Endothelial cell of umbilical vein (primary cell): ENCODE results near the gene DIP2C. TPM values are rescaled to one million over a fixed set of nuclear protein-coding genes. Genes with fewer than 3 reads are reported as not detected.

Experiments
- BruUV-seq: library from RNA; stranded (reverse); fragments of 400-500 nt; replicated peaks from 2 replicates; lab custom pipeline; 2021; lab: Mats Ljungman, UMichigan
- CTCF ChIA-PET: fragments of 300-600, 350-600 bp; sonication (Branson Sonifier 250); formaldehyde crosslinking; loops from one replicate; lab custom pipeline; 2021; ENCODE audit warnings: antibody characterized with exemption, inconsistent platforms; lab: Charles Lee
- POLR2A ChIA-PET: fragments of 300-600, 350-600 bp; sonication (Branson Sonifier 250); formaldehyde crosslinking; loops from one replicate; lab custom pipeline; 2021; ENCODE audit warnings: antibody characterized with exemption, inconsistent platforms; lab: Charles Lee
- DNase-seq: peaks from one replicate; pipeline ENCODE4 v3.0.0-alpha.2; 2011; ENCODE audit warnings: low read depth, low spot score
- FAIRE-seq: peaks from 2 replicates; lab custom pipeline; 2011; peaks lifted over from hg19 to GRCh38; lab: Jason Lieb, UNC
- H2AFZ ChIP-seq: 2 replicates; pipeline ENCODE4 v1.6.0; 2012; ENCODE audit warnings: low read depth, low read length, control low read depth, inconsistent platforms
- H3K27ac ChIP-seq: 2 replicates; pipeline ENCODE4 v1.5.1; 2011; ENCODE audit warnings: low read depth, mild to moderate bottlenecking, control low read depth, low read length, moderate library complexity; ENCODE audit not compliant: insufficient read depth
- H3K27me3 ChIP-seq, 2 experiments: 2 replicates each; pipeline versions ENCODE4 v1.6.0 to v1.6.1; 2011; ENCODE audit warnings: low read length in 2 of 2, mixed read lengths in 1 of 2; ENCODE audit not compliant: control insufficient read depth in 2 of 2, insufficient read depth in 2 of 2
- H3K36me3 ChIP-seq, 2 experiments: 2 replicates in 1 of 2; 3 replicates in 1 of 2; pipeline ENCODE4 v1.5.1; 2011; ENCODE audit warnings: low read length in 2 of 2, mild to moderate bottlenecking in 1 of 2, moderate library complexity in 1 of 2; ENCODE audit not compliant: control insufficient read depth in 2 of 2, insufficient read depth in 2 of 2; ENCODE audit errors: extremely low read depth in 1 of 2
- H3K4me1 ChIP-seq: 3 replicates; pipeline ENCODE4 v1.5.1; 2011; ENCODE audit warnings: mild to moderate bottlenecking, low read length; ENCODE audit not compliant: control insufficient read depth, insufficient read depth; ENCODE audit errors: extremely low read depth
- H3K4me2 ChIP-seq: 2 replicates; pipeline ENCODE4 v1.6.1; 2011; ENCODE audit warnings: low read length, control low read depth, mixed read lengths; ENCODE audit not compliant: insufficient read depth
- H3K4me3 ChIP-seq, 3 experiments: fragments of 200-600 bp in 1 of 3; sonication (generic), shearing (Covaris generic) in 1 of 3; replicated peaks in 1 of 3; 2 replicates each; pipeline ENCODE4 v1.5.1; 2011 to 2016; ENCODE audit warnings: control low read depth in 3 of 3, low read length in 3 of 3, mild to moderate bottlenecking in 2 of 3, inconsistent platforms in 1 of 3, low read depth in 1 of 3, moderate library complexity in 1 of 3; ENCODE audit not compliant: insufficient read depth in 1 of 3
- H3K79me2 ChIP-seq: 2 replicates; pipeline ENCODE4 v1.6.0; 2012; ENCODE audit warnings: low read length, inconsistent platforms; ENCODE audit not compliant: control insufficient read depth, insufficient read depth
- H3K9ac ChIP-seq: replicated peaks from 2 replicates; pipeline ENCODE3; 2011; ENCODE audit warnings: low read length, control low read depth; ENCODE audit not compliant: insufficient read depth; ENCODE audit errors: extremely low read depth
- H3K9me1 ChIP-seq: replicated peaks from 3 replicates; pipeline ENCODE4 v1.6.0; 2011; ENCODE audit warnings: mild to moderate bottlenecking, low read length; ENCODE audit not compliant: control insufficient read depth, insufficient read depth; ENCODE audit errors: extremely low read depth
- H3K9me3 ChIP-seq: replicated peaks from 2 replicates; pipeline ENCODE4 v1.5.1; 2012; ENCODE audit warnings: low read length, inconsistent platforms; ENCODE audit not compliant: control insufficient read depth, insufficient read depth
- H4K20me1 ChIP-seq: replicated peaks from 2 replicates; pipeline ENCODE3; 2011; ENCODE audit warnings: mild to moderate bottlenecking, low read length; ENCODE audit not compliant: control insufficient read depth, insufficient read depth; ENCODE audit errors: extremely low read depth
- EZH2 ChIP-seq: IDR thresholded peaks from 2 replicates; pipeline ENCODE4 v1.6.1; 2012; ENCODE audit warnings: borderline replicate concordance, low read depth, mild to moderate bottlenecking, moderate library complexity, low read length, inconsistent platforms; ENCODE audit not compliant: severe bottlenecking
- FOS ChIP-seq: IDR thresholded peaks from 2 replicates; pipeline ENCODE4 v1.6.1; 2011; ENCODE audit warnings: mild to moderate bottlenecking, low read length, moderate library complexity, borderline replicate concordance; ENCODE audit not compliant: insufficient read depth
- GATA2 ChIP-seq: IDR thresholded peaks from 2 replicates; pipeline ENCODE4 v1.7.0; 2011; ENCODE audit warnings: low read depth, mild to moderate bottlenecking, moderate library complexity, mixed read lengths, low read length; ENCODE audit not compliant: insufficient read length, insufficient read depth
- JUN ChIP-seq: IDR thresholded peaks from 2 replicates; pipeline ENCODE4 v1.6.1; 2011; ENCODE audit warnings: borderline replicate concordance, low read depth; ENCODE audit not compliant: insufficient read length, insufficient read depth
- MYC ChIP-seq: IDR thresholded peaks from one replicate; pipeline ENCODE4 v1.6.1; 2011; ENCODE audit warnings: mild to moderate bottlenecking, low read depth, low read length
- POLR2A ChIP-seq: IDR thresholded peaks from 2 replicates; pipeline ENCODE4 v1.6.1; 2012; ENCODE audit warnings: low read depth, mild to moderate bottlenecking, control low read depth, low read length
- POLR2AphosphoS5 ChIP-seq: IDR thresholded peaks from 2 replicates; pipeline ENCODE4 v1.6.1; 2012; ENCODE audit warnings: low read depth, mild to moderate bottlenecking, control low read depth, low read length, moderate library complexity; ENCODE audit not compliant: insufficient read depth
- dilution Hi-C: fragments of 300-500 bp; cut with MboI; formaldehyde crosslinking; loops from one replicate; pipeline ENCODE4 v1.15.0; 2019; ENCODE audit warnings: low sequenced_read_pairs; ENCODE audit not compliant: extremely low pct_ligation_motif_present
- intact Hi-C: fragments of 100-400 bp; cut with micrococcal nuclease; formaldehyde crosslinking; loops from one replicate; pipeline ENCODE4 v1.10.0; 2022
- polyA plus RNA-seq, 4 experiments: library from polyadenylated mRNA; depleted of rRNA in 3 of 4; stranded (reverse) in 3 of 4; unstranded in 1 of 4; fragments of >200 nt; gene quantifications; 2 replicates each; pipeline versions ENCODE4 v1.2.1 to v1.2.3, GENCODE V29; 2011 to 2012; ENCODE audit warnings: missing spikeins in 1 of 4
- total RNA-seq: library from RNA; stranded (reverse); gene quantifications from 2 replicates; pipeline ENCODE4 v1.2.3, GENCODE V29; 2021
- TF ChIP-seq, protein P1 (sequence below): IDR thresholded peaks from 2 replicates; pipeline ENCODE4 v1.6.1; 2011; ENCODE audit not compliant: insufficient read depth, insufficient read length
- TF ChIP-seq, protein P2 (sequence below), 2 donors: IDR thresholded peaks; 1 replicate in 1 of 2; 2 replicates in 1 of 2; pipeline ENCODE4 v1.5.1; 2011; ENCODE audit warnings: low read length in 2 of 2, mild to moderate bottlenecking in 2 of 2, moderate library complexity in 2 of 2, control low read depth in 1 of 2, inconsistent platforms in 1 of 2, low read depth in 1 of 2; ENCODE audit not compliant: insufficient read depth in 1 of 2; ENCODE audit errors: extremely low read depth in 1 of 2

DIP2C gene
- total and polyA plus RNA-seq, 2 donors (not counting 3 experiments of a cell fraction or from before 2014, with no cell fraction given), result 3.6 to 10.7 TPM

DNA sequence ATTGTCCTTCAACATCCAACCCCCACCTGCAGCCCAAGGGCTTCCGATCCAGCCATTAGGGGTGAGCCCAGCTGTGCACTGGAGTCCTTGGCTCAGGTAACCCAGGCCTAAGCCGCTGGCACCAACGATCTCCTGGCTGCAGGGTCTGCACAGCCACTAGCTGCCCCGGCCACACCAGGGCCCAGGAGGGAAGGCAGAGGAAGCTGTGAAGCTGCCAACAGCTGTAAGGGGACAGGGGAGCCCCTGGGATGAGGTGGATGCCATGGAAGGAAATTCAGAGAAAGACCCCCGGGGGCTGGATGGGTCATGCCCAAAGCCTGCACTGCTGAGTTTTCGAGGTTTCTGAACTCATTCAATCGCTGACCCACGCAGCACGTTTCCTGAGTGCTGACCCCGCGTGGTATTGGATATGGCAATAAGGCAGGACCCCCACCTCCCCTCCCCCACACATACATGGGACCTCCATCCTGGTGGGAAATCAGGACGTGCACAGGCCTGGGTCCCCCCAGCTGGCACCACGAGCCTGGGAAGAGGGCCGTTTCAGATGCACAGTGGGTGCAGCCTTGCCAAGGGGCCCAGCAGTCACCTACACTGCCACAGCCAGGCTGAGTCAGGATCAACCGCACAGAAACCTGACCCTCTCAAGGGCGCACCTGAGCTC lies 170.3 kb downstream of the DIP2C start:
- DNase-seq, result no peak
- Histone ChIP-seq H3K27me3 (no peaks in the 10 kb centered on the region), H4K20me1 (no peaks in the 10 kb centered on the region), H3K9me1 (no peaks in the 10 kb centered on the region), H3K79me2 (no peaks in the 10 kb centered on the region), H3K9ac (no peak overlapping the region), H3K27ac (no peak overlapping the region), H3K36me3 (no peaks in the 10 kb centered on the region), H3K4me2 (no peak overlapping the region), H2AFZ (no peak overlapping the region), H3K9me3 (no peaks in the 10 kb centered on the region), H3K4me3 (no peak overlapping the region), H3K4me1 (no peaks in the 10 kb centered on the region)
- intact Hi-C loops (no loop called here), dilution Hi-C loops (no loop called here)
- no peak for FAIRE-seq
- ChIA-PET CTCF (no interaction called here), POLR2A (no interaction called here)
- no TSS peak for BruUV-seq
- TF ChIP-seq POLR2AphosphoS5 (no peak), POLR2A (no peak), MYC (no peak), FOS (no peak), EZH2 (no peak), GATA2 (no peak), JUN (no peak)
- TF ChIP-seq, protein P1, sequence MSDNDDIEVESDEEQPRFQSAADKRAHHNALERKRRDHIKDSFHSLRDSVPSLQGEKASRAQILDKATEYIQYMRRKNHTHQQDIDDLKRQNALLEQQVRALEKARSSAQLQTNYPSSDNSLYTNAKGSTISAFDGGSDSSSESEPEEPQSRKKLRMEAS, result no peak
- TF ChIP-seq, protein P2, sequence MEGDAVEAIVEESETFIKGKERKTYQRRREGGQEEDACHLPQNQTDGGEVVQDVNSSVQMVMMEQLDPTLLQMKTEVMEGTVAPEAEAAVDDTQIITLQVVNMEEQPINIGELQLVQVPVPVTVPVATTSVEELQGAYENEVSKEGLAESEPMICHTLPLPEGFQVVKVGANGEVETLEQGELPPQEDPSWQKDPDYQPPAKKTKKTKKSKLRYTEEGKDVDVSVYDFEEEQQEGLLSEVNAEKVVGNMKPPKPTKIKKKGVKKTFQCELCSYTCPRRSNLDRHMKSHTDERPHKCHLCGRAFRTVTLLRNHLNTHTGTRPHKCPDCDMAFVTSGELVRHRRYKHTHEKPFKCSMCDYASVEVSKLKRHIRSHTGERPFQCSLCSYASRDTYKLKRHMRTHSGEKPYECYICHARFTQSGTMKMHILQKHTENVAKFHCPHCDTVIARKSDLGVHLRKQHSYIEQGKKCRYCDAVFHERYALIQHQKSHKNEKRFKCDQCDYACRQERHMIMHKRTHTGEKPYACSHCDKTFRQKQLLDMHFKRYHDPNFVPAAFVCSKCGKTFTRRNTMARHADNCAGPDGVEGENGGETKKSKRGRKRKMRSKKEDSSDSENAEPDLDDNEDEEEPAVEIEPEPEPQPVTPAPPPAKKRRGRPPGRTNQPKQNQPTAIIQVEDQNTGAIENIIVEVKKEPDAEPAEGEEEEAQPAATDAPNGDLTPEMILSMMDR (IDR thresholded peaks at IDR 0.05; ENCODE audit: extremely low read depth in 1 of 2, insufficient read depth in 1 of 2, low read depth in 1 of 2, low read length in 2 of 2), result no peak
